Measurements from ENCODE around the gene RAB11FIP4.

RAB11FIP4 gene

GRCh38 chr17:31385428-31386285, 5.8 kb upstream of the RAB11FIP4 start:
- Histone ChIP-seq H3F3A (ENCODE audit: insufficient read depth) (no peaks in the 10 kb centered on the region), H3K4me2 (ENCODE audit: low read depth, low read length, poor library complexity, severe bottlenecking) (no peak overlapping the region), H3K9me3 (ENCODE audit: insufficient read depth, low read length) (no peaks in the 10 kb centered on the region), H3K27ac (ENCODE audit: low read depth, low read length) (no peak overlapping the region), H3K27me3 (ENCODE audit: low read length) (no peaks in the 10 kb centered on the region), H2AFZ (ENCODE audit: low read depth, low read length, severe bottlenecking) (no peak overlapping the region), H3K79me2 (ENCODE audit: insufficient read depth, low read length) (no peaks in the 10 kb centered on the region), H3K9me2 (replicated peaks; ENCODE audit: insufficient read depth, low read length) (no peaks in the 10 kb centered on the region), H3K4me3 (ENCODE audit: insufficient read depth, low read length, poor library complexity, severe bottlenecking) (no peak overlapping the region), H3K9ac (ENCODE audit: low read length) (no peak overlapping the region), H3K36me3 (ENCODE audit: low read length) (no peaks in the 10 kb centered on the region), H4K20me1 (ENCODE audit: low read depth, low read length) (no peaks in the 10 kb centered on the region)
- TF ChIP-seq CTCF (IDR thresholded peaks at IDR 0.05; ENCODE audit: insufficient read depth, low read length, poor library complexity, severe bottlenecking) = no peak
- no peak for TF ChIP-seq EZH2phosphoT487 (conservative IDR thresholded peaks at IDR 0.05; ENCODE audit: low read length)

GRCh38 chr17:31386542-31387075, 4.9 kb upstream of the RAB11FIP4 start:
- Histone ChIP-seq H3K36me3 (ENCODE audit: low read length) (no peaks in the 10 kb centered on the region), H3F3A (ENCODE audit: insufficient read depth) (no peaks in the 10 kb centered on the region), H3K4me3 (ENCODE audit: insufficient read depth, low read length, poor library complexity, severe bottlenecking) (no peak overlapping the region), H2AFZ (ENCODE audit: low read depth, low read length, severe bottlenecking) (no peak overlapping the region), H3K4me2 (ENCODE audit: low read depth, low read length, poor library complexity, severe bottlenecking) (no peak overlapping the region), H3K79me2 (ENCODE audit: insufficient read depth, low read length) (no peaks in the 10 kb centered on the region), H3K9ac (ENCODE audit: low read length) (no peak overlapping the region), H3K9me3 (ENCODE audit: insufficient read depth, low read length) (no peaks in the 10 kb centered on the region), H3K27ac (ENCODE audit: low read depth, low read length) (no peak overlapping the region), H3K9me2 (replicated peaks; ENCODE audit: insufficient read depth, low read length) (no peaks in the 10 kb centered on the region), H3K27me3 (ENCODE audit: low read length) (no peaks in the 10 kb centered on the region), H4K20me1 (ENCODE audit: low read depth, low read length) (no peaks in the 10 kb centered on the region)
- TF ChIP-seq EZH2phosphoT487 (conservative IDR thresholded peaks at IDR 0.05; ENCODE audit: low read length) (no peak), CTCF (IDR thresholded peaks at IDR 0.05; ENCODE audit: insufficient read depth, low read length, poor library complexity, severe bottlenecking) (no peak)

DNA sequence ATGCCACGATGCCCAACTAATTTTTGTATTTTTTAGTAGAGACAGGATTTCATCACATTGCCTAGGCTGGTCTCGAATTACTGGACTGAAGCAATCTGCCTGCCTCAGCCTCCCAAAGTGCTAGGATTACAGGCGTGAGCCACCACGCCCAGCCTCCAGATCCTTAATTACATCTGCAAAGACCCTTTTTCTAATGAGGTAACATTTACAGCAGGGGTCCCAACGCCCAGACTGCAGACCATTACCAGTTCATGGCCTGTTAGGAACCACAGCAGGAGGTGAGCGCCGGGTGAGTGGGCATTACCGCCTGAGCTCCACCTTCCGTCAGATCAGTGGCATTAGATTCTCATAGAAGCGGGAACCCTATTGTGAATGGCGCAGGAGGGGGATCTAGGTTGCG, 4.0 kb upstream of the RAB11FIP4 start:
- no peaks in the 10 kb centered on the region for H3K27me3 ChIP-seq (ENCODE audit: low read length)
- TF ChIP-seq CTCF (IDR thresholded peaks at IDR 0.05; ENCODE audit: insufficient read depth, low read length, poor library complexity, severe bottlenecking) = no peak
- TF ChIP-seq EZH2phosphoT487 (conservative IDR thresholded peaks at IDR 0.05; ENCODE audit: low read length) = no peak
- no peak overlapping the region for H2AFZ ChIP-seq (ENCODE audit: low read depth, low read length, severe bottlenecking)
- no peak overlapping the region for H3K9ac ChIP-seq (ENCODE audit: low read length)
- no peaks in the 10 kb centered on the region for H3K9me3 ChIP-seq (ENCODE audit: insufficient read depth, low read length)
- H3K4me3 ChIP-seq (ENCODE audit: insufficient read depth, low read length, poor library complexity, severe bottlenecking) = no peak overlapping the region
- no peaks in the 10 kb centered on the region for H3F3A ChIP-seq (ENCODE audit: insufficient read depth)
- no peak overlapping the region for H3K4me2 ChIP-seq (ENCODE audit: low read depth, low read length, poor library complexity, severe bottlenecking)
- no peaks in the 10 kb centered on the region for H3K36me3 ChIP-seq (ENCODE audit: low read length)
- H3K9me2 ChIP-seq (replicated peaks; ENCODE audit: insufficient read depth, low read length) = no peaks in the 10 kb centered on the region
- H3K79me2 ChIP-seq (ENCODE audit: insufficient read depth, low read length) = no peaks in the 10 kb centered on the region
- no peaks in the 10 kb centered on the region for H4K20me1 ChIP-seq (ENCODE audit: low read depth, low read length)
- no peak overlapping the region for H3K27ac ChIP-seq (ENCODE audit: low read depth, low read length)
